Mononuclear cell (primary cell): ENCODE measurements around the gene SAP25. TPM values are rescaled to one million over a fixed set of nuclear protein-coding genes. Genes with fewer than 3 reads are reported as not detected.

Experiments
- H3K27me3 ChIP-seq: 2 replicates; pipeline ENCODE4 v1.6.0; 2011; ENCODE audit warnings: low read length, control low read depth; ENCODE audit not compliant: insufficient read depth
- H3K4me1 ChIP-seq: 2 replicates; pipeline ENCODE4 v1.5.1; 2011; ENCODE audit warnings: mild to moderate bottlenecking, low read length, control low read depth; ENCODE audit not compliant: insufficient read depth
- H3K4me3 ChIP-seq: 2 replicates; pipeline ENCODE4 v1.5.1; 2011; ENCODE audit warnings: mild to moderate bottlenecking, low read length, moderate library complexity
- H3K9me3 ChIP-seq: 2 replicates; pipeline ENCODE4 v1.5.1; 2011; ENCODE audit warnings: low read depth, mild to moderate bottlenecking, control low read depth, low read length
- total RNA-seq: library from RNA; depleted of rRNA; stranded (reverse); fragments of >200 nt; gene quantifications from one replicate; pipeline ENCODE4 v1.2.3, GENCODE V29; 2012

Gene SAP25
- total RNA-seq, 1 donor: 1.8 TPM

DNA sequence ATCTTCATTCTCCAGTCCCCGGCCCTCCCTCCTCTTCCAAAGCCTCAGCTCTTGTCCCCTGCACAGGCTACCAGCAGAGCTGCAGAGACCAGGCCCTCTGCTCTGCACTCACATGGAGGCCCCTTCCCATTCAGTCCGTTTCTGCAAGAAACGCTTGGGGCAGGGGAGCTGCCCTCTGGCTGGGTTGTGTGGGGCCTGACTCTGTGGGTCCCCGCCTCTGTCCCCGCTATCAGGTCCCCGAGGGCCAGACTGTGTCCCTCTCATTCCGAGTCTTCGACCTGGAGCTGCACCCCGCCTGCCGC, 30.0 kb upstream of the SAP25 start:
- H3K4me3 ChIP-seq: peak overlapping the region; percentile 29
- H3K9me3 ChIP-seq: no peaks in the 10 kb centered on the region
- H3K4me1 ChIP-seq: peaks cover 22% of the 10 kb centered on the region
- no peaks in the 10 kb centered on the region for H3K27me3 ChIP-seq

DNA sequence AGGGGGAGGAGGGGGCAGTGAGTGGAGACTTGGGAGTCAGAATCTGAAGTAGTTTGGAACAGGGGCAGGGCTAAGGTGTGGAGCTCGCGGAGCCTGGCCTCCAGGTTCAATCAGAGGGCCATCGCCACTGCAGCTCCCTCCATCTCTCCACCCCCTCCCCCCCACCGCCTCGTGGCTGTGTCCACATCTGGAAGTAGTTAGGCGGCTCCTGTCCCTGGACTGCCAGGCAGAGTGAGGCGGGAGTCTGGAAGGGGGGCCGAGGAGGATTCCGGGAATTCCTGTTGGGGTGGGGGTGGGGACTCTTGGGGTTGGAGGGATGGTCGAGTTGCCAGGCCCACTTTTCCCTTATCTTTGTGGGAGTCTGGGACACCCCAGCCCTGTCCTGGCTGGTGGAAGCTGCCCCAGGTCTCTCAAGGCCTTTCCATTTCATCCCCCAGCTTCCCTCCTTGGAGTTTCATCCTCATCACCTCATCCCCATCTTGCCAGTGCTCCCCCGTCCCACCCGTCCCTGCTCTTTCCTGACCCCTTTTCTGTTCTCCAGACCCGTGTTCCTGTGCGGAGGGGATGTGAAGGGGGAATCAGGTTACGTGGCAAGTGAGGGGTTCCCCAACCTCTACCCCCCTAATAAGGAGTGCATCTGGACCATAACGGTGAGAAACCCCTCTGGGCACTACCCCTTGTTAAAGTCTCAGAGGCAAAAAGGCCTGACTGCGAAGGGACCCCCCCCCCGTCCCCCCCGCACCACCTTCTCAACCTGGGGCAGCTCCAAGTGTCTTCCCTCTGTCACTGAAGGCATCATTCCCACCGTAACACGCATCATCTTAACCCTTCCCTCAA, 29.4 kb upstream of the SAP25 start:
- Histone ChIP-seq H3K9me3 (no peaks in the 10 kb centered on the region), H3K4me3 (no peak overlapping the region), H3K4me1 (peaks cover 22% of the 10 kb centered on the region), H3K27me3 (no peaks in the 10 kb centered on the region)

DNA sequence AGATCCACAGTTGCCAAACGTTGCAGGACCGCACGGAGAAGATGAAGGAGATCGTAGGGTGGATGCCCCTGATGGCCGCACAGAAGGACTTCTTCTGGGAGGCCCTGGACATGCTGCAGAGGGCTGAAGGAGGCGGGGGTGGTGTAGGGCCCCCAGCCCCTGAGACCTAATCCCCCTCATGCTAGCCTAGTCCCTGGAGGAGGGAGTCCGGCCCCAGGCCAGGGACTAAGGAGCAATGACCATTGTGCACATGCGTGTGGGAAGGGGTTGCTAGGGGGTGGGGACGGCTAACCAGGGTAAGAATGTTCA, 27.0 kb upstream of the SAP25 start:
- peaks cover 18% of the 10 kb centered on the region for H3K4me1 ChIP-seq
- no peaks in the 10 kb centered on the region for H3K27me3 ChIP-seq
- H3K9me3 ChIP-seq: no peaks in the 10 kb centered on the region
- H3K4me3 ChIP-seq: no peak overlapping the region

DNA sequence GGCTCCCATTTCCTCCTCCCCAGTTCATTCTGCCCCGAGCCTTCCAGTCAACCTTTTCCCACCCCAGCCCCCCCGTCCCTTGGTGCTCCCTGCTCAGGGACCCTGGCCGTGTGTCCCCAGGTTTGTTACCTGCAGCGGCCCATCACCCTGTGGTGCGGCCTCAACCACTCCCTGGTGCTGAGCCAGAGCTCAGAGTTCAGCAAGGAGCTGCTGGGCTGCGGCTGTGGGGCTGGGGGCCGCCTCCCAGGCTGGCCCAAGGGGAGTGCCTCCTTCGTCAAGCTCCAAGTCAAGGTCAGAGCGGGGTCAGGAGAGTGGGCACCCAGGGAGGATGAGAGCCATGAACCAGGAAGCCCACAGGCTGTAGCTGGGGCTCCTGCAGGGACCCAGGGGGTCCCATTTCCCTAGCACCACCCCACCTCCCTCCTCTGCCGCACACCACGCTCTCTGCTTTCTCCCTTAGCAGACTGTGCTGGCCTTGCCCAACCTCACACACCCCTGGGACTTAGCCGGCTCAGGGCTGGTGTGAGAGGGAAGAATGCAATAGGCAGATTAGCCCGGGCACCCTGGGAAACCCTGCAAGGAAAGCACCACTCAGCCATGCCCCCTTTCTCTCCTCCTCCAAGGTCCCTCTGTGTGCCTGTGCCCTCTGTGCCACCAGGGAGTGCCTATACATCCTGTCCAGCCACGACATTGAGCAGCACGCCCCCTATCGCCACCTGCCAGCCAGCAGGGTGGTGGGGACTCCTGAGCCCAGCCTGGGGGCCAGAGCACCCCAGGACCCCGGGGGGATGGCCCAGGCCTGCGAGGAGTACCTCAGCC, 26.4 kb upstream of the SAP25 start:
- no peaks in the 10 kb centered on the region for H3K9me3 ChIP-seq
- H3K4me3 ChIP-seq: no peak overlapping the region
- peaks cover 12% of the 10 kb centered on the region for H3K4me1 ChIP-seq
- H3K27me3 ChIP-seq: no peaks in the 10 kb centered on the region

DNA sequence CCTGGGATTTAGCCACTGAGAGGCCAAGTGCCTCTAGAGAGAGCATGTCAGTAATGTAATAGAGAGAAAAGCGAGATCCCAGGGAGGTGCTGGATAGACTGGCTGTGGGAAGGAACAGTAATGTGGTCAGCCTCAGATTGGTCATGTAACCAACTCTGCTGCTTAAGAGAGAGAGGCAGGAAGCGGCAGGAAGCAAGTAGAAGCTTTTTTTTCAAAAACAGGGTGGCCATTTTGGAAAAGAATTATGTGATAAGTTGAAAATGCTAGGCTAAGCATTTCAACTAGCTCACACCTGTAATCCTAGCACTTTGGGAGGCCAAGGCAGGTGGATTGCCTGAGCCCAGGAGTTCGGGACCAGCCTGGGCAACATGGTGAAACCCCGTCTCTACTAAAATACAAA, 24.7 kb upstream of the SAP25 start:
- Histone ChIP-seq H3K4me3 (no peak overlapping the region), H3K9me3 (no peaks in the 10 kb centered on the region), H3K4me1 (no peaks in the 10 kb centered on the region), H3K27me3 (no peaks in the 10 kb centered on the region)

DNA sequence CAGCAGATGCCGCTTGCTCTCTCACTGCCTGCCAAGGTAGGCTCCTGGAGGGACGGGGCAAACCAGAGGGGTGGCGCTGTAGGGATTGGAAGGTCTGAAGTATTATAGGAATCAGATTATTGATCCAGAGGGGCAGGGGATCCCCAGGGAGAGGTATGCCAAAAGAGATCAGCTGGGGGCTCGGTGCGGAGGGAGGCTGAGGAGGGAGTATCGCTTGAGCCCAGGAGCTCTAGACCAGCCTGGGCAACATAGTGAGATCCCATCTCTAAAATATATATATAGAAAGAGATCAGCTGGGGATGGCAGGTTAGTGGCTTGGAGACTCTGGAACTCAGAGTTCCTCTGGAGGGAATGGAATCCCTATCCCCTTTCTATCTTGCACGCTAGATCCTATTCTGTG, 21.5 kb upstream of the SAP25 start:
- H3K4me3 ChIP-seq: no peak overlapping the region
- H3K4me1 ChIP-seq: no peaks in the 10 kb centered on the region
- H3K9me3 ChIP-seq: no peaks in the 10 kb centered on the region
- H3K27me3 ChIP-seq: no peaks in the 10 kb centered on the region

DNA sequence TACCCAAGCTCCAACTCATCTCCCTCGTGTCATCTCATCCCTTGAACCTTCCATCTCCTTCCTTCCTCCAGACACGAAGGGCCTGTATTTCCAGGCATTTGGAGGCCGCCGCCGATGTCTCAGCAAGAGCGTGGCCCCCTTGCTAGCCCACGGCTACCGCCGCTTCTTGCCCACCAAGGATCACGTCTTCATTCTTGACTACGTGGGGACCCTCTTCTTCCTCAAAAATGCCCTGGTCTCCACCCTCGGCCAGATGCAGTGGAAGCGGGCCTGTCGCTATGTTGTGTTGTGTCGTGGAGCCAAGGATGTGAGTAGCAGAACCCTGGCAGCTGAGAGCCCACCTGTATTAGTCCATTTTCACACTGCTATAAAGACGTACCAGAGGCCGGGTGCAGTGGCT, 17.9 kb upstream of the SAP25 start:
- H3K4me1 ChIP-seq: peaks cover 9% of the 10 kb centered on the region
- no peak overlapping the region for H3K4me3 ChIP-seq
- no peaks in the 10 kb centered on the region for H3K27me3 ChIP-seq
- H3K9me3 ChIP-seq: no peaks in the 10 kb centered on the region

DNA sequence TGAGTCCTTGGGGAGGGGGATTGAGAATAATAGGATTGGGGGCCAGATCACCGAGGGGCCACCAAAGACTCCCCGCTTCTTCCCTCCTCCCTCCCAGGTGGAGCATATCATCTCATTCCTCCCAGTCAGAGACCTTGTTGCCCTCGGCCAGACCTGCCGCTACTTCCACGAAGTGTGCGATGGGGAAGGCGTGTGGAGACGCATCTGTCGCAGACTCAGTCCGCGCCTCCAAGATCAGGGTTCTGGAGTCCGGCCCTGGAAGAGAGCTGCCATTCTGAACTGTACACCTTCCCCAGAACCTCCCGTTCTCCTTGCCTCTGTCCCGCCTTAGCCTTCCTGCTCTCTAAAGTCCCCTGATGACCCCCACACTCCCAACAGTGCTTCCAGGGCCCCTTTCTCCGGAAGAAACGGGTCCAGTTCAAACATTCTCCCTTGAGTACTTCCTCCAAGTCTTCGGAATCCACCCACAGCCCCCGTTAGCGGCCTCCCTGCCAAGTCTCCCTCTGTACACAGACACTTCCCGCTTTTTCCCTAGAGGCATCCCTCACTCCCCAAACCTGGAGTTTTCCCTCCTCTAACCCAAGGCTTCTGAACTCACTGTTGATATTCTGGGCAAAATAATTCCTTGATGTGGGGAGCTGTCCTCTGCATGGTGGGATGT, 16.5 kb upstream of the SAP25 start:
- Histone ChIP-seq H3K4me1 (peaks cover 9% of the 10 kb centered on the region), H3K27me3 (no peaks in the 10 kb centered on the region), H3K4me3 (no peak overlapping the region), H3K9me3 (no peaks in the 10 kb centered on the region)

DNA sequence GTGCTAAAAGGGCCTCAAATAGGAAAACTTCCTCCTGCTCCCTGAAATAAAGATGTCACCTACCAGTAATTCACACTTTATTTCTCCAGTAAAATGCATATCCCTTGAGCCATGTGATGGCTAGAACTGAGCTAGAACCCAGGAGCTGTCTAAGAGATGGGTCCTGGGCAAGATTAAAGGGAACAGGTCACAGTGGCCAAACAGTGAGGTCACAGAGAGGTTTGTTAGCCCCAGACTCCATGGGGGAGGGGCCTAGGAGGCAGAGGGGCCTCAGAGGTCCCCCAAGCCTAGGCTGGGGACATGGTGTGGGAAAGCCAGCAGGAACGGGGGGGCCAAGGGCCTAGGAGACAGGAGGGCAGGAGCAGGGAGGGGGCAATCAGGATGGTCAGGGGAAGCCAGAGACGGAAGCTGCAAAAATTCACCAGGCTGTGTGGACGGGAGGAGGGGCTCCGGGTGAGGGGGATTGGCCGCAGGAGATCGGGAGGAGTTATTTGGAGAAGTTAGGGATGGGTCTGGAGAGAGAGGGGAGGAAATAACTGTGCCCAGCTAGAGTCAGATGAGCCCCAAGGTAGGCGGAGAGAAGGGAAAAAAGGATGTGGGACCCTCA, 15.7 kb upstream of the SAP25 start:
- H3K9me3 ChIP-seq: no peaks in the 10 kb centered on the region
- peaks cover 17% of the 10 kb centered on the region for H3K4me1 ChIP-seq

DNA sequence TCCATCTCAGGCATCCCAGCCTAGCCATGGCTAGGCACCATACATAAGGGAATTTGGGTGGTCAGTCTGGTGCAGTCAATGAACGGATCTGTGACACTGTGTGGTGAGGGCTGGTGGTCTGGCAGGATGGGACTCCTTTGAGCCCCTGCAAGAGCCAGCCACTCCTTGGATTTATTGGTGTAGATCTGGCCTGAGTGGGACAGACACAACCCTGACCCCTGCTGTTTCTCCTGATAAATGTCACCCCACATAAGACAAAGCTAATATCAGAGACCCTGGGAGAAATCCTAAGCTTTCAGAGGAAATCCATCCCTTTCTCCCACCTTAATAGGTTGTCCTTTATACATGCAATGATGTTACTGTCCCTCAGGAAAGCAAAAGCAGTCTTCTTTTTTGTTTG, 14.7 kb upstream of the SAP25 start:
- no peaks in the 10 kb centered on the region for H3K27me3 ChIP-seq
- no peak overlapping the region for H3K4me3 ChIP-seq
- H3K9me3 ChIP-seq: no peaks in the 10 kb centered on the region
- H3K4me1 ChIP-seq: peaks cover 25% of the 10 kb centered on the region

More for the DNA sequence above, 15.7 kb upstream of the SAP25 start:
- Histone ChIP-seq H3K27me3 (no peaks in the 10 kb centered on the region), H3K4me3 (no peak overlapping the region)

DNA sequence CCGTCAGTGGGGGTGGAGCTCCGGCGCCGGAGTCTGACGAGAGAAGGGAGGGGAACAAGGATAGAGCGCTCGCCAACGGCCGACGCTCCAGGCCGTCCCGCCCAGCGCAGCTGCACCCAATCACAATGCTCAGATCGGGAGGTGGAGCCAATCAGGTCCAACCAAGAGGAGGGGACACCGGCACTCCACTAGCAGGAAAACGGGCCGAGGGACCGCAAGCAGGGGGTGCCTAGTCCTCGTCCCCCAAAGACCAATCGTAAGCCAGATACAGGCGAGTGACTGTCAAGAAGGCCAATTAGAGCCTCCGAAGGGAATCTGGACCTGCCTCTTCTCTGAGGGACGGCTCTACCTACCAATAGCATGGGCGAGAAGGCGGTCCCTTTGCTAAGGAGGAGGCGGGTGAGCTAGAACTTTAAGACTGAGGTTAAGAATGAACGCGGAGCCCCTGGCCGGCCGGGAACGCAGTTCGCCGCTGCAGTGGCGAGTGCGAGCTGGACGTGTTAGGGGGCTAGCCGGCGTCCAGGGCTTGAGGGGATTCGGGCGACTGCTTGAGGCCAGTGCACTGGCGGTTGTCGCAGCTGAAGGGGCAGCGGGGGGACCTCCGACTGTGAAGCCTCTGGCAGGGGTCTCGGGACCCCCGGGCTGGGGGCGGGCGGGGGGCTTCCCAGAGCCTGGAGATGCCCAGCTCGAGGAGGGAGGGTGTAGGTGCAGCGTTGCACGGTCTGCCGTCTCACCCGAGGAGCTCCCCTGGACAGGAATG, 12.7 kb upstream of the SAP25 start, which contains the start of gene FBXO24:
Gene FBXO24, plus strand, starts transcription at position 63 of the 760 bp plus-strand sequence. Its CDS starts 298 bp downstream, at position 361.
- H3K4me3 ChIP-seq: peak within 1 kb of the TSS; percentile 98
- H3K9me3 ChIP-seq: no peaks in the 10 kb centered on the region
- H3K27me3 ChIP-seq: no peaks in the 10 kb centered on the region
- peaks cover 45% of the 10 kb centered on the region for H3K4me1 ChIP-seq

DNA sequence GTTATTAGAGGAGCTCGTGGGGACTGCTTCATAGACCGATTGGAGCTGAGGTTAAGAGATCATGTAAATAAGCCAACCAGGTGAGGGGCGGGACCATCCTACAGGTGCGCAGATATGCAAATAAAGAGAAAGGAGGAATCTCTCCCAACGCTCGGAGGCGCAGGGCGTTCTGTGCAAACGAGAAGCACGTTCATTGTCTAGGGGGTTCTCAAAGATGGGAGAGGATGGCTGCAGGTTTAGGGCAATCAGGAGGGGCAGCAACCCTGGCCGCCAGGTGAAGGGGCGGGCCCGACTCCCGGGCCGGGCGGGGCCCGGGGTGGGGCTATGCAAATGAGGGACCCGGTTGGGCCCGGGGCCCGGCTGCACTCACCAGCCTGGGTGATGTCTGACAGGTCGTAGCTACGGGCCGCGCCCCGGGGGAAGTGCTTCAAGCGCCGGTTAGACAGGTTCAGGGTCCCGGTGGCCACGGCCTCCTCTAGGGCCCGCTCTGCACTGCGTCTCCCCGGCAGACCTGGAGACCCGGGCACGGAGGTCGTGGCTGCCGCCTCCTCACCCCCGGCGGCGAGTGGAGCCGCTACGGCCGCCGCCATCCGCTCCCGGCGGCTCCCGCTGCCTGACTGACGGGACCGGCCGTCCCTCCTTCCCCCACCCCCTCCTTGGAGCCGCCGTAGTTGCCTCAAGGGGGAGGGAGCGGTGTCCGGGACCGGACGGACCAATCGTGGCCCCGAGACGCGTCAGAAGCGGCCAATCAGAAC, 12.0 kb upstream of the SAP25 start, which contains the start of gene LRCH4:
Gene LRCH4, minus strand, starts transcription at position 619 of the 755 bp plus-strand sequence. Its CDS starts 29 bp downstream, at position 590.
- Histone ChIP-seq H3K4me3 (peak within 1 kb of the TSS; percentile 98), H3K9me3 (no peaks in the 10 kb centered on the region), H3K4me1 (peaks cover 52% of the 10 kb centered on the region), H3K27me3 (no peaks in the 10 kb centered on the region)

DNA sequence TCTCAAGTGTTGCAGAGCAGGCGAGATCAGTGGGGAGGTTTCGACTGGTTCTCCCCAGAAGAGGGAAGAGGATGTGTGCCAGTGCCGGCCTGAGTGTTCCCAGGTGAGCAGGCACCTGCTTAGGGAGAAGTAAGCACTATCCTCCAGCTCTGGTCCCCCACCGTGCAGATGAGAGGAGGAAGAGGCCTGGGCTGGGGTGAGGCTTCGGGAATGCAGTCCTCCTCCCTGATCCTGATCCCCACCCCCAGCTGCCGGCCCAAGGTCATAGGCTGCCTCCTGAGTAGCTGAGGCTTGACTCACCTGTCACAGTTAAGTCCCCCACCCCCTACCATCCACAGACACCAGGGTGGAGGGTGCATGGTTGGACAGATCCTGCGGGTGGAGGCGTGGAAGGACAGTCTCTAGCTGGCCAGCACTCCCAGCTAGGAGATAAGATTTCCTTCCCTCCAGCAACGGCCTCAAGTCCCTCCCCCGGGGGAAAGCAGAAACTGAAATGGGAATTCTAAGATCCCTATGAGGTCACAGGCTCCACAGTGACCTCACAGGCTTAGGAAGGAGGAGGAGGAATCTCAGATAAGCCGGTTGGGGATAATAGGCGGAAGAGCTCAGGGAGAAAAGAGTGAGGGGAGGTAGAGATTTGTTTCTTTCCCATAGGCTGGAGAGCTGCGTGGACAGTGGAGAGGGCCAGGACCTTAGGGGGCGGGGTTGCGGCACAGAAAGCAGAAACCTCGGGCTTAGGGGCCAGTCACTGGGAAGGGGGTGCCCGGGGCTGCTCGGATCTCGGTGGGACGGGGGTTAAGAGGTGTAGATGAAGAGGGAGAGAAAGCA, 11.2 kb upstream of the SAP25 start:
- no peaks in the 10 kb centered on the region for H3K27me3 ChIP-seq
- H3K4me3 ChIP-seq: peak overlapping the region; percentile 98
- H3K9me3 ChIP-seq: no peaks in the 10 kb centered on the region
- peaks cover 52% of the 10 kb centered on the region for H3K4me1 ChIP-seq
